Loucy (cell line): ENCODE measurements around the gene HELB.

Experiments
- EZH2phosphoT487 ChIP-seq: fragments of 200-600 bp; IDR thresholded peaks from 2 replicates; pipeline ENCODE4 v1.6.1; 2018; ENCODE audit warnings: antibody characterized with exemption, mild to moderate bottlenecking, moderate library complexity, borderline replicate concordance
- TF ChIP-seq, protein P1 (sequence below): fragments of 200-600 bp; sonication (generic); conservative IDR thresholded peaks from 2 replicates; pipeline ENCODE4 v1.5.1; 2014; ENCODE audit warnings: mild to moderate bottlenecking, antibody characterized with exemption, low read length

DNA sequence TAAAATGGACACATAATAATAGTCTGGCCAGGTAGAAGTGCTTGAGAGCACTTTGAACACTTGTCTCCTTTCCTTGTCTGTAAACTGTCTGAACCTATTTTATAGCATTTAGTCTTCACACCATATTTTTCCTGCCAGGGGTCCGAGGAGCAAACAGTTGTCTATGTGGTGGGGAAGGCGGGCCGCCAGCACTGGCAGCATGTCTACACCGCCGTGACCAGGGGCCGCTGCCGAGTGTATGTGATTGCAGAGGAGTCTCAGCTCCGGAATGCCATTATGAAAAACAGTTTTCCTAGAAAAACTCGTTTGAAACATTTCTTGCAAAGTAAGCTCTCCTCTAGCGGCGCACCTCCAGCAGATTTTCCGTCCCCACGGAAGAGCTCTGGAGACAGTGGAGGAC lies 28.7 kb downstream of the HELB start:
- TF ChIP-seq, protein P1, sequence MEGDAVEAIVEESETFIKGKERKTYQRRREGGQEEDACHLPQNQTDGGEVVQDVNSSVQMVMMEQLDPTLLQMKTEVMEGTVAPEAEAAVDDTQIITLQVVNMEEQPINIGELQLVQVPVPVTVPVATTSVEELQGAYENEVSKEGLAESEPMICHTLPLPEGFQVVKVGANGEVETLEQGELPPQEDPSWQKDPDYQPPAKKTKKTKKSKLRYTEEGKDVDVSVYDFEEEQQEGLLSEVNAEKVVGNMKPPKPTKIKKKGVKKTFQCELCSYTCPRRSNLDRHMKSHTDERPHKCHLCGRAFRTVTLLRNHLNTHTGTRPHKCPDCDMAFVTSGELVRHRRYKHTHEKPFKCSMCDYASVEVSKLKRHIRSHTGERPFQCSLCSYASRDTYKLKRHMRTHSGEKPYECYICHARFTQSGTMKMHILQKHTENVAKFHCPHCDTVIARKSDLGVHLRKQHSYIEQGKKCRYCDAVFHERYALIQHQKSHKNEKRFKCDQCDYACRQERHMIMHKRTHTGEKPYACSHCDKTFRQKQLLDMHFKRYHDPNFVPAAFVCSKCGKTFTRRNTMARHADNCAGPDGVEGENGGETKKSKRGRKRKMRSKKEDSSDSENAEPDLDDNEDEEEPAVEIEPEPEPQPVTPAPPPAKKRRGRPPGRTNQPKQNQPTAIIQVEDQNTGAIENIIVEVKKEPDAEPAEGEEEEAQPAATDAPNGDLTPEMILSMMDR = no peak
- TF ChIP-seq EZH2phosphoT487 = no peak
